ENCODE data around the gene WBP2NL. TPM values are rescaled to one million over a fixed set of nuclear protein-coding genes. Genes with fewer than 3 reads are reported as not detected.

Gene WBP2NL
- total and polyA plus RNA-seq, 2 of the 8 experiments (the other 6 are each of a cell fraction or from before 2014, with no cell fraction given) = not detected

DNA sequence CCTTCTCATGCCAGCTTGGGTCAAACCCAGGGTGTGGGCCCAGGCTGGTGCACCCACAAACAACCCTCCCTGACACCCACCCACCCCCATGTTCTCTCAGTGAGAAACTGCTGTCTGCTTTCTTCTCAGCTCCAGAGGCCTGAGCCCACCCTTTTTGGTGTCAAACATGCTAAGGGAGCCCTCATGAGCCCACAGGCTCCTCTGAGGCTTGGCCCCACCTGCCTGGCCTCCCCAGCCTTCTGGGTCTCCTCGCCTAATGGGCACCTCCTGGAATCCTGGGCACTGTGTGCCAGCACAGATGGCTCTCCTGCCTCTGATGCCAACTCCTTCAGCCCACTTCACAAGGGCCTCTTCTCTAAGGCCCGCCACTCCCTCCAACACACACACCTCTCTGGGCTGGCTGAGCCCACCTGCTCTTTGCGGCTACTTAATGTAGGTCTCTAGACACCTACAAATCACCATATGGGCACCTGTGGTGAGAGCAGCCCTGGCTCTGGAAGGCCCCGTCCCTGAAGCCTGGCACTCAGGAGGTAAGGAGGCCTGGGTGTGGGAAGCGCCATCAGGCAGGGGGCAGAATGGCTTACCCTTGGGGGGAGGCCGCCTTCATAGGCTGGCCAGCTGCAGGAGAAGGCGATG is 67.7 kb downstream of the WBP2NL start (continued):
- TF ChIP-seq CHD1 (IDR thresholded peaks at IDR 0.05; ENCODE audit: low read depth, low read length) = no peak
- TF ChIP-seq SIX5 (IDR thresholded peaks at IDR 0.05; ENCODE audit: low read depth, low read length) = no peak
- no peak for TF ChIP-seq CEBPB (IDR thresholded peaks at IDR 0.05; ENCODE audit: low read depth, low read length)

All from H1 (cell line).